Kidney (tissue), 14 donors: ENCODE data around the gene HEXD. TPM values are rescaled to one million over a fixed set of nuclear protein-coding genes. Genes with fewer than 3 reads are reported as not detected.

Source experiments
- DNase-seq, 5 donors: peaks; one replicate each; pipeline ENCODE4 v3.0.0-alpha.2; 2013 to 2020
- FAIRE-seq: peaks from 2 replicates; lab custom pipeline; 2012; peaks lifted over from hg19 to GRCh38; lab: Jason Lieb, UNC
- H3K27ac ChIP-seq, 2 donors: one replicate each; pipeline ENCODE4 v1.7.0; 2013; ENCODE audit warnings: low read depth in 2 of 2, low read length in 2 of 2, inconsistent platforms in 1 of 2
- H3K27me3 ChIP-seq: one replicate; pipeline ENCODE4 v1.7.1; 2013; ENCODE audit warnings: low read length, inconsistent platforms; ENCODE audit not compliant: control insufficient read depth, insufficient read depth
- H3K36me3 ChIP-seq, 3 donors: one replicate each; pipeline versions ENCODE4 v1.7.0 to v1.7.1; 2013; ENCODE audit warnings: low read length in 3 of 3, control low read depth in 1 of 3, inconsistent platforms in 1 of 3; ENCODE audit not compliant: insufficient read depth in 3 of 3, control insufficient read depth in 2 of 3
- H3K4me1 ChIP-seq, 3 donors: one replicate each; pipeline versions ENCODE4 v1.7.0 to v1.7.1; 2013; ENCODE audit warnings: low read length in 3 of 3, inconsistent platforms in 1 of 3, low read depth in 1 of 3; ENCODE audit not compliant: control insufficient read depth in 2 of 3, insufficient read depth in 2 of 3
- H3K4me3 ChIP-seq, 3 donors: one replicate each; pipeline versions ENCODE4 v1.7.0 to v1.8.1; 2013; ENCODE audit warnings: low read length in 3 of 3, control low read depth in 1 of 3, inconsistent platforms in 1 of 3
- H3K9ac ChIP-seq, 3 donors: one replicate each; pipeline versions ENCODE4 v1.7.0 to v1.7.1; 2013; ENCODE audit warnings: low read length in 3 of 3, control low read depth in 1 of 3, inconsistent platforms in 1 of 3
- H3K9me3 ChIP-seq, 3 donors: one replicate each; pipeline versions ENCODE4 v1.7.0 to v1.7.1; 2013; ENCODE audit warnings: low read length in 3 of 3, control low read depth in 1 of 3, inconsistent platforms in 1 of 3; ENCODE audit not compliant: control insufficient read depth in 2 of 3, insufficient read depth in 1 of 3
- intact Hi-C: fragments of 100-400 bp; cut with DNase I; formaldehyde crosslinking; loops from one replicate; pipeline ENCODE4 v1.11.1; 2022
- polyA plus RNA-seq: library from polyadenylated mRNA; stranded (reverse); fragments of 350-450 nt; fragmentation: Illumina TruSeq; extraction: RNeasy Lipid Tissue Mini Kit (QIAGEN cat#74804); gene quantifications from one replicate; pipeline ENCODE4 v1.2.3, GENCODE V29; 2014; ENCODE audit warnings: low read depth, low replicate concordance; ENCODE audit not compliant: insufficient read depth
- total RNA-seq: library from RNA; stranded (reverse); fragmentation: NEBNext Ultra II Directional; extraction: Animal tissue kit (Norgen Biotek cat#: 25700); gene quantifications from one replicate; pipeline ENCODE4 v1.2.1, GENCODE V29; 2021
- TF ChIP-seq, protein P1 (sequence below): IDR thresholded peaks from 3 replicates; pipeline ENCODE4 v1.5.1; 2012; ENCODE audit warnings: mild to moderate bottlenecking, moderate library complexity, borderline replicate concordance; ENCODE audit not compliant: insufficient read depth; ENCODE audit errors: extremely low read depth
- donor health status: control.
- donor health status: control.
- donor health status: control.
- donor health status: control.
- donor health status: control.
- donor health status: DM: yes; HTN: yes; CAD: no.
- donor health status: Normal renal cell carcinoma (clear cell type).

Gene HEXD
- total and polyA plus RNA-seq, 2 donors from 2014 or later = 39.2 to 42.0 TPM

DNA sequence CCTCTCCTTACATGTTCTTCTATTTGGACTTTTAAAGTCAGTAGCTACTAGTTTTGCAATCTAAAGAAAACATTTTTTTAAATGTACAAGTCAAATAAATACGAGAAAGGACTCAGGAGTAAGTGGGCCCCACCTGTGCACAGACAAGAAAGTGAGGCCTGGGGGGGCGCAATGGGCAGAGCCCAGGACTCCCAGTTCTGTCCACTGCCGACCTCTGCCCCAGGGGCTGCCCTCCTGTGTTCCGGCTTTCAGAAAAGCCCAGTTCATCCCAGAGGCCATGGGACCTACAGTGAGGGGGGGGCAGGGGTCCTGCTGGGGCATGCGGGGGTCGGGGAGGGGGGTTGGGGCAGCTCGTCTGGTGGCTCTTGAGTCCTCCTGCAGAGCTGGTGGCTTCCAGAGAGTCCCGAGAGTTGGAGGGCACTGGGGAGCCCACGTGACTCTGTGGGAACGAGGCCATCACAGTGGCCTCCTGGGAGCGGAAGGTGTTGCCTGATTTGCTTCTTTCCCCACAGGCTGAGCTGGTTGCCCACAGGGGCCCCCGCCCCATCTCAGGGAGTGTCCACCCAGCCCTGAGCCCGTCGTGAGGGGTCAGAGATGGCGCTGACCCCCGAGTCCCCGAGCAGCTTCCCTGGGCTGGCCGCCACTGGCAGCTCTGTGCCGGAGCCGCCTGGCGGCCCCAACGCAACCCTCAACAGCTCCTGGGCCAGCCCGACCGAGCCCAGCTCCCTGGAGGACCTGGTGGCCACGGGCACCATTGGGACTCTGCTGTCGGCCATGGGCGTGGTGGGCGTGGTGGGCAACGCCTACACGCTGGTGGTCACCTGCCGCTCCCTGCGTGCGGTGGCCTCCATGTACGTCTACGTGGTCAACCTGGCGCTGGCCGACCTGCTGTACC, 44.2 kb upstream of the HEXD start:
- intact Hi-C loops = no loop called here
- TF ChIP-seq, protein P1, sequence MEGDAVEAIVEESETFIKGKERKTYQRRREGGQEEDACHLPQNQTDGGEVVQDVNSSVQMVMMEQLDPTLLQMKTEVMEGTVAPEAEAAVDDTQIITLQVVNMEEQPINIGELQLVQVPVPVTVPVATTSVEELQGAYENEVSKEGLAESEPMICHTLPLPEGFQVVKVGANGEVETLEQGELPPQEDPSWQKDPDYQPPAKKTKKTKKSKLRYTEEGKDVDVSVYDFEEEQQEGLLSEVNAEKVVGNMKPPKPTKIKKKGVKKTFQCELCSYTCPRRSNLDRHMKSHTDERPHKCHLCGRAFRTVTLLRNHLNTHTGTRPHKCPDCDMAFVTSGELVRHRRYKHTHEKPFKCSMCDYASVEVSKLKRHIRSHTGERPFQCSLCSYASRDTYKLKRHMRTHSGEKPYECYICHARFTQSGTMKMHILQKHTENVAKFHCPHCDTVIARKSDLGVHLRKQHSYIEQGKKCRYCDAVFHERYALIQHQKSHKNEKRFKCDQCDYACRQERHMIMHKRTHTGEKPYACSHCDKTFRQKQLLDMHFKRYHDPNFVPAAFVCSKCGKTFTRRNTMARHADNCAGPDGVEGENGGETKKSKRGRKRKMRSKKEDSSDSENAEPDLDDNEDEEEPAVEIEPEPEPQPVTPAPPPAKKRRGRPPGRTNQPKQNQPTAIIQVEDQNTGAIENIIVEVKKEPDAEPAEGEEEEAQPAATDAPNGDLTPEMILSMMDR = no peak
- H3K4me3 ChIP-seq = no peak overlapping the region
- DNase-seq (peak in 1 of 5 donors; percentile 76), FAIRE-seq (no peak)
- no peaks in the 10 kb centered on the region for H3K36me3 ChIP-seq
- no peaks in the 10 kb centered on the region for H3K27me3 ChIP-seq
- no peaks in the 10 kb centered on the region for H3K9me3 ChIP-seq
- H3K4me1 ChIP-seq = peaks cover 0 to 6% (median 0%) of the 10 kb centered on the region in 3 donors
- no peak overlapping the region for H3K27ac ChIP-seq
- no peak overlapping the region for H3K9ac ChIP-seq

DNA sequence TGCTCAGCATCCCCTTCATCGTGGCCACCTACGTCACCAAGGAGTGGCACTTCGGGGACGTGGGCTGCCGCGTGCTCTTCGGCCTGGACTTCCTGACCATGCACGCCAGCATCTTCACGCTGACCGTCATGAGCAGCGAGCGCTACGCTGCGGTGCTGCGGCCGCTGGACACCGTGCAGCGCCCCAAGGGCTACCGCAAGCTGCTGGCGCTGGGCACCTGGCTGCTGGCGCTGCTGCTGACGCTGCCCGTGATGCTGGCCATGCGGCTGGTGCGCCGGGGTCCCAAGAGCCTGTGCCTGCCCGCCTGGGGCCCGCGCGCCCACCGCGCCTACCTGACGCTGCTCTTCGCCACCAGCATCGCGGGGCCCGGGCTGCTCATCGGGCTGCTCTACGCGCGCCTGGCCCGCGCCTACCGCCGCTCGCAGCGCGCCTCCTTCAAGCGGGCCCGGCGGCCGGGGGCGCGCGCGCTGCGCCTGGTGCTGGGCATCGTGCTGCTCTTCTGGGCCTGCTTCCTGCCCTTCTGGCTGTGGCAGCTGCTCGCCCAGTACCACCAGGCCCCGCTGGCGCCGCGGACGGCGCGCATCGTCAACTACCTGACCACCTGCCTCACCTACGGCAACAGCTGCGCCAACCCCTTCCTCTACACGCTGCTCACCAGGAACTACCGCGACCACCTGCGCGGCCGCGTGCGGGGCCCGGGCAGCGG, 43.4 kb upstream of the HEXD start:
- Histone ChIP-seq H3K27me3 (no peaks in the 10 kb centered on the region), H3K9ac (no peak overlapping the region), H3K36me3 (no peaks in the 10 kb centered on the region), H3K27ac (no peak overlapping the region), H3K9me3 (no peaks in the 10 kb centered on the region), H3K4me1 (peaks cover 0 to 6% (median 0%) of the 10 kb centered on the region in 3 donors), H3K4me3 (no peak overlapping the region)
- no peak for FAIRE-seq
- intact Hi-C loops = no loop called here
- peak in 1 of 5 donors; percentile 50 for DNase-seq
- TF ChIP-seq, protein P1 = no peak

DNA sequence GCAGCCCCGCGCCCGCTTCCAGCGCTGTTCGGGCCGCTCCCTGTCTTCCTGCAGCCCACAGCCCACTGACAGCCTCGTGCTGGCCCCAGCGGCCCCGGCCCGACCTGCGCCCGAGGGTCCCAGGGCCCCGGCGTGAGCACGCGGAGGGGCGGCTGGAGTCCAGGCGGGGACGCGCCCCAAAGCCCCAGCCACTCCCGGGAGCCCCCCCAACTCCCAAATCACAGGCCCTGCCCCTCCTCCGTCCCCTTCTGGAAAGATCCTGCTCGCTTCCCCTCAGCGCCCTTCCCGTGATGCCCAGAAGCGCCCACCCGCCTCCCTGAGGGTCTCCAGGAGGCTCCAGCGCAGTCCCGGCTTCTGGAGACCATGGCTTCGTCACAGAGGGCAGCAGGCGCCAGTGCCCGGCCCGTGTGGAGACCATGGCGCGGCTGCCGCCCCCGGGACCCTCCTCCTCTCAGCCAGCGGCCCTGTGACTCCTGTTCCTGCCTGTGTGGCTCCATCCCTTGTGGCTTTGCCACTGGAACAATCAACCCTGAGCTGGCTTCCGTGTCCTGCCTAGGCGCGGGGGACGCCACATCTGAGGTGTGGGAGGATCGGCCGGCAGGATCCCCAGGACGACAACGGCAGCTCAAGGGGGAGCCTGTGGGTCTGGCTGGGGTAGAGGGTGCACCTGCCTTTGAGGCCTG, 42.6 kb upstream of the HEXD start:
- intact Hi-C loops = no loop called here
- FAIRE-seq = no peak
- Histone ChIP-seq H3K27ac (no peak overlapping the region), H3K36me3 (no peaks in the 10 kb centered on the region), H3K4me1 (peaks cover 0 to 5% (median 0%) of the 10 kb centered on the region in 3 donors), H3K4me3 (no peak overlapping the region), H3K9me3 (no peaks in the 10 kb centered on the region), H3K27me3 (peaks cover 2% of the 10 kb centered on the region), H3K9ac (no peak overlapping the region)
- peak in 1 of 5 donors; percentile 61 for DNase-seq
- TF ChIP-seq, protein P1 = no peak
